BJ (cell line): ENCODE data around the gene NGFR. TPM values are rescaled to one million over a fixed set of nuclear protein-coding genes. Genes with fewer than 3 reads are reported as not detected.

Experiments used
- CTCF ChIA-PET: fragments of 350-600 bp; formaldehyde crosslinking; extraction: SDS; loops from one replicate; lab custom pipeline; 2021; ENCODE audit warnings: antibody characterized with exemption, inconsistent platforms; lab: Yijun Ruan, JAX
- POLR2A ChIA-PET: fragments of 300-600 bp; sonication (Branson Sonifier 250); formaldehyde crosslinking; extraction: SDS; loops from one replicate; lab custom pipeline; 2021; ENCODE audit warnings: antibody characterized with exemption; lab: Charles Lee
- DNase-seq: peaks from one replicate; pipeline ENCODE4 v3.0.0-alpha.2; 2011; ENCODE audit warnings: low read depth
- H3K27me3 ChIP-seq: 2 replicates; pipeline ENCODE4 v1.6.0; 2011; ENCODE audit warnings: low read length; ENCODE audit not compliant: control insufficient read depth, insufficient read depth
- H3K36me3 ChIP-seq: 2 replicates; pipeline ENCODE4 v1.5.1; 2011; ENCODE audit warnings: low read length; ENCODE audit not compliant: control insufficient read depth, insufficient read depth
- H3K4me3 ChIP-seq: 2 replicates; pipeline ENCODE4 v1.5.1; 2011; ENCODE audit warnings: low read depth, mild to moderate bottlenecking, control low read depth, low read length
- CTCF ChIP-seq: IDR thresholded peaks from 2 replicates; pipeline ENCODE4 v1.5.1; 2011; ENCODE audit warnings: low read depth, mild to moderate bottlenecking, control low read depth, inconsistent platforms, low read length, moderate library complexity; ENCODE audit not compliant: insufficient read depth
- polyA plus RNA-seq: library from polyadenylated mRNA; depleted of rRNA; stranded (reverse); fragments of >200 nt; gene quantifications from 2 replicates; pipeline ENCODE4 v1.2.3, GENCODE V29; 2011

The NGFR gene
- polyA plus RNA-seq, 1 experiment = 0.10 TPM

GRCh38 chr17:49527927-49528651 lies 33.0 kb downstream of the NGFR start:
- H3K27me3 ChIP-seq = peaks cover 11% of the 10 kb centered on the region
- ChIA-PET POLR2A (no interaction called here), CTCF (interaction anchor here (1.0 kb wide), 2 partner anchors 14 to 29 kb away, joined by 3 read pairs; no protein-coding TSS in a partner anchor)
- TF ChIP-seq CTCF = no peak
- no peak overlapping the region for H3K4me3 ChIP-seq
- H3K36me3 ChIP-seq = no peaks in the 10 kb centered on the region
- no peak for DNase-seq

GRCh38 chr17:49528966-49529365 lies 33.9 kb downstream of the NGFR start:
- H3K4me3 ChIP-seq = no peak overlapping the region
- peaks cover 17% of the 10 kb centered on the region for H3K27me3 ChIP-seq

GRCh38 chr17:49530118-49530517 lies 35.0 kb downstream of the NGFR start:
- peaks cover 18% of the 10 kb centered on the region for H3K27me3 ChIP-seq
- POLR2A ChIA-PET = no interaction called here
- TF ChIP-seq CTCF = no peak

More at GRCh38 chr17:49528966-49529365, 33.9 kb downstream of the NGFR start:
- TF ChIP-seq CTCF = no peak
- POLR2A ChIA-PET = no interaction called here
- no peak for DNase-seq
- H3K36me3 ChIP-seq = no peaks in the 10 kb centered on the region
- CTCF ChIA-PET = interaction anchor here (0.6 kb wide), 1 partner anchor 270 kb away, joined by 3 read pairs; no protein-coding TSS in a partner anchor

GRCh38 chr17:49543860-49544259 lies 48.8 kb downstream of the NGFR start:
- Histone ChIP-seq H3K4me3 (no peak overlapping the region), H3K27me3 (peaks cover 9% of the 10 kb centered on the region), H3K36me3 (no peaks in the 10 kb centered on the region)
- TF ChIP-seq CTCF = no peak
- no peak for DNase-seq
- POLR2A ChIA-PET = interaction anchor here (0.6 kb wide), 1 partner anchor 1893 kb away, joined by 5 read pairs; no protein-coding TSS in a partner anchor
- CTCF ChIA-PET = interaction anchor here (1.3 to 5.5 kb wide), 2 partner anchors 13 to 47 kb away, joined by 5 to 43 read pairs; no protein-coding TSS in a partner anchor

More at GRCh38 chr17:49530118-49530517, 35.0 kb downstream of the NGFR start:
- no peak for DNase-seq
- CTCF ChIA-PET = no interaction called here
- Histone ChIP-seq H3K4me3 (no peak overlapping the region), H3K36me3 (no peaks in the 10 kb centered on the region)

GRCh38 chr17:49545007-49545660 lies 50.0 kb downstream of the NGFR start:
- Histone ChIP-seq H3K4me3 (no peak overlapping the region), H3K27me3 (peaks cover 9% of the 10 kb centered on the region), H3K36me3 (no peaks in the 10 kb centered on the region)
- no peak for DNase-seq
- ChIA-PET POLR2A (no interaction called here), CTCF (interaction anchor here (0.7 to 5.5 kb wide), 6 partner anchors 12 to 175 kb away, joined by 3 to 43 read pairs (median 4); no protein-coding TSS in a partner anchor)
- no peak for TF ChIP-seq CTCF
